ENCODE measurements around the gene DNAJC16.
"Not testable (repeated sequence)": the region's sequence is repeated elsewhere in the genome, so short reads cannot be mapped to it uniquely, and the experiment has no call there.

DNAJC16 gene

DNA sequence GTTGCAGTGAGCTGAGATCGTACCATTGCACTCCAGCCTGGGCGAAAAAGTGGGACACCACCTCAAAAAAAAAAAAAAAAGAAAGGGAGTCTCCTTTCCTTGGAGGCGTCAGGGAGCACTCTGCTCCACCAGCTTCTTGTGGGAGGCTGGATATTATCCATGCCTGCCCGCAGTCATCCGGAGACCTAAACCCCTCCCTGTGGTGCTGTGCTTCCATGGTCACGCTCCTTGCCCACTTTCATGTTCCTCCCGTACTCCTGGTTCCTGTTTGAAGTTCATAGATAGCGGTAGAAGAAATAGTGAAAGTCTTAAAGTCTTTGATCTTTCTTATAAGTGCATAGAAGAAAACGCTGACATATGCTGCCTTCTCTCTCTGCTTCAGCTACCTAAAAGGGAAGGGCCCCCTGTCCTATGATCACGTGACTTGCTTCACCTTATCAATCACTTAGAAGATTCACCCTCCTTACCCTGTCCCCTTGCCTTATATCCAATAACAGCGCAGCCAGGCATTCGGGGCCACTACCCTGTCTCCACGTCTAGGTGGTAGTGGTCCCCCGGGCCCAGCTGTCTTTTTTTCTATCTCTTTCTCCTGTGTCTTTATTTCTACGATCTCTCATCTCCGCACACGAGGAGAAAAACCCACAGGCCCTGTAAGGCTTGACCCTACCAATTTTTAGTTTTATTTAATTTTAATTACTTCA, 5.3 kb upstream of the DNAJC16 start:
- not testable (repeated sequence) for H3K36me3 ChIP-seq (ENCODE audit: control insufficient read depth, insufficient read depth, low read length); H3K9me3 ChIP-seq (ENCODE audit: control insufficient read depth, low read length); H3K27me3 ChIP-seq (replicated peaks; ENCODE audit: control insufficient read depth, insufficient read depth, low read length, poor library complexity, severe bottlenecking); H3K27ac ChIP-seq (ENCODE audit: insufficient read depth, low read length, poor library complexity, severe bottlenecking); DNase-seq; H3K4me3 ChIP-seq (ENCODE audit: insufficient read depth, low read depth, low read length, poor library complexity, severe bottlenecking)
- peaks cover 17% of the 10 kb centered on the region for H3K4me1 ChIP-seq (ENCODE audit: control insufficient read depth, insufficient read depth, low read length, poor library complexity, severe bottlenecking)

- no peak overlapping the region for H3K27ac ChIP-seq (ENCODE audit: insufficient read depth, low read length, poor library complexity, severe bottlenecking)
- H3K4me1 ChIP-seq (ENCODE audit: control insufficient read depth, insufficient read depth, low read length, poor library complexity, severe bottlenecking) = peaks cover 18% of the 10 kb centered on the region
- DNase-seq = no peak
- H3K36me3 ChIP-seq (ENCODE audit: control insufficient read depth, insufficient read depth, low read length) = peaks cover 3% of the 10 kb centered on the region
- H3K4me3 ChIP-seq (ENCODE audit: insufficient read depth, low read depth, low read length, poor library complexity, severe bottlenecking) = no peak overlapping the region
- no peaks in the 10 kb centered on the region for H3K9me3 ChIP-seq (ENCODE audit: control insufficient read depth, low read length)
- H3K27me3 ChIP-seq (replicated peaks; ENCODE audit: control insufficient read depth, insufficient read depth, low read length, poor library complexity, severe bottlenecking) = no peaks in the 10 kb centered on the region
Measured at GRCh38 chr1:15522551-15522950, 4.1 kb upstream of the DNAJC16 start.

- Histone ChIP-seq H3K27me3 (replicated peaks; ENCODE audit: control insufficient read depth, insufficient read depth, low read length, poor library complexity, severe bottlenecking) (no peaks in the 10 kb centered on the region), H3K4me3 (ENCODE audit: insufficient read depth, low read depth, low read length, poor library complexity, severe bottlenecking) (peak overlapping the region; percentile 52), H3K4me1 (ENCODE audit: control insufficient read depth, insufficient read depth, low read length, poor library complexity, severe bottlenecking) (peaks cover 18% of the 10 kb centered on the region), H3K36me3 (ENCODE audit: control insufficient read depth, insufficient read depth, low read length) (no peaks in the 10 kb centered on the region), H3K27ac (ENCODE audit: insufficient read depth, low read length, poor library complexity, severe bottlenecking) (peak overlapping the region; percentile 95), H3K9me3 (ENCODE audit: control insufficient read depth, low read length) (no peaks in the 10 kb centered on the region)
- no peak for DNase-seq
Measured at GRCh38 chr1:15523104-15524020, 3.3 kb upstream of the DNAJC16 start.

DNA sequence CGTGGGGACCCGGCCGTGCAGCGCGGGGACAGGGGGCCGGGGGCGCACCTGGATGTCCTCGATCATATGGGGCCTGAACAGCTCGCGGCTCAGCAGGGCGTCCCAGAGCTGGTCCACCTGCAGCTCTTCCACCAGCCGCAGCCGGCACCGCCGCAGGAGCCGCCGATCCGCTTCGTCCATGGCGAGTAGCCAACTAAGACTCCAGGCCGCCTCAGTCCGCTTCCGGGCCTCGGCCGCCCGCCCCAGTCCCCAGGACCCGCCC, 2.7 kb upstream of the DNAJC16 start, which contains the start of gene CASP9:
TSS of gene CASP9 (minus strand) at position 195 of the 262 bp plus-strand sequence. CDS start at position 180, 15 bp downstream.
- no peaks in the 10 kb centered on the region for H3K27me3 ChIP-seq (replicated peaks; ENCODE audit: control insufficient read depth, insufficient read depth, low read length, poor library complexity, severe bottlenecking)
- peak within 1 kb of the TSS; percentile 95 for H3K27ac ChIP-seq (ENCODE audit: insufficient read depth, low read length, poor library complexity, severe bottlenecking)
- no peaks in the 10 kb centered on the region for H3K36me3 ChIP-seq (ENCODE audit: control insufficient read depth, insufficient read depth, low read length)
- DNase-seq = no peak
- H3K4me1 ChIP-seq (ENCODE audit: control insufficient read depth, insufficient read depth, low read length, poor library complexity, severe bottlenecking) = peaks cover 18% of the 10 kb centered on the region
- H3K4me3 ChIP-seq (ENCODE audit: insufficient read depth, low read depth, low read length, poor library complexity, severe bottlenecking) = peak within 1 kb of the TSS; percentile 66
- H3K9me3 ChIP-seq (ENCODE audit: control insufficient read depth, low read length) = no peaks in the 10 kb centered on the region

DNA sequence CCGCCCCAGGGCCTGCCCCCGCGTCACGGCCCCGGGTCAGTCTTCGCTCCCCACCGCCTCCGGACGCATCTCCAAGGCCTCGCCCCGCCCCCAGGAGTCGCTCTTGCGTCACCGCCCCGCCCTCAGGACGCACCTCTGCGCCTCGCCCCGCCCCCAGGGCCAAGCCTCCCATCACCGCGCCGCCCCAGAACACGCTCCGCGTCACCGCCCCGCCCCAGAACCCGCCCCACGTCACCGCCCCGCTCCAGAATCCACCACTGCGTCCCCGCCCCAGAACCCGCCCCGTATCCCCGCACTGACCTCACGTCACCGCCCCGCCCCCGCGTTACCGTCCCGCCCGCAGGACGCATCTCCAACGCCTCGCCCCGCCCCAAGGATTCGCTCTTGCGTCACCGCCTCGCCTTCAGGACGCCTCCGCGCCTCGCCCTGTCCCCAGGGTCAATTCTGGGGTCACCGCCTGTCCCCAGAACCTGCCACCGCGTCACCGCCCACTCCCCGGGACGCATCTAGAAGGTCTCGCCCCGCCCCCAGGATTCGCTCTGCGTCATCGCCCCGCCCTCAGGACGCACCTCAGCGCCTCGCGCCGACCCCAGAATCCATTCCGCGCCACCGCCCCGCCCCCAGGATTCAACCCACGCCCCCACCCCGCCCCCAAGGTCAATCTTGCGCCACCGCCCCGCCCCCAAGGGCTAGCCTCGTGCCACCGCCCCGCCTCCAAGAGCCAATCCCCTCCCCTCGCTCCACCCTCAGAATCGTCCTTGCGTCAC, 2.2 kb upstream of the DNAJC16 start:
- H3K36me3 ChIP-seq (ENCODE audit: control insufficient read depth, insufficient read depth, low read length) = no peaks in the 10 kb centered on the region
- H3K27ac ChIP-seq (ENCODE audit: insufficient read depth, low read length, poor library complexity, severe bottlenecking) = peak overlapping the region; percentile 95
- no peaks in the 10 kb centered on the region for H3K27me3 ChIP-seq (replicated peaks; ENCODE audit: control insufficient read depth, insufficient read depth, low read length, poor library complexity, severe bottlenecking)
- H3K4me3 ChIP-seq (ENCODE audit: insufficient read depth, low read depth, low read length, poor library complexity, severe bottlenecking) = peak overlapping the region; percentile 52
- peak; percentile 99 to 100 (median 100) for DNase-seq
- H3K4me1 ChIP-seq (ENCODE audit: control insufficient read depth, insufficient read depth, low read length, poor library complexity, severe bottlenecking) = peaks cover 18% of the 10 kb centered on the region
- H3K9me3 ChIP-seq (ENCODE audit: control insufficient read depth, low read length) = no peaks in the 10 kb centered on the region

GRCh38 chr1:15525050-15526020, 1.3 kb upstream of the DNAJC16 start:
- Histone ChIP-seq H3K36me3 (ENCODE audit: control insufficient read depth, insufficient read depth, low read length) (no peaks in the 10 kb centered on the region), H3K27me3 (replicated peaks; ENCODE audit: control insufficient read depth, insufficient read depth, low read length, poor library complexity, severe bottlenecking) (no peaks in the 10 kb centered on the region), H3K27ac (ENCODE audit: insufficient read depth, low read length, poor library complexity, severe bottlenecking) (peak overlapping the region; percentile 95), H3K9me3 (ENCODE audit: control insufficient read depth, low read length) (no peaks in the 10 kb centered on the region), H3K4me1 (ENCODE audit: control insufficient read depth, insufficient read depth, low read length, poor library complexity, severe bottlenecking) (peaks cover 18% of the 10 kb centered on the region), H3K4me3 (ENCODE audit: insufficient read depth, low read depth, low read length, poor library complexity, severe bottlenecking) (peak overlapping the region; percentile 66)
- no peak for DNase-seq

DNA sequence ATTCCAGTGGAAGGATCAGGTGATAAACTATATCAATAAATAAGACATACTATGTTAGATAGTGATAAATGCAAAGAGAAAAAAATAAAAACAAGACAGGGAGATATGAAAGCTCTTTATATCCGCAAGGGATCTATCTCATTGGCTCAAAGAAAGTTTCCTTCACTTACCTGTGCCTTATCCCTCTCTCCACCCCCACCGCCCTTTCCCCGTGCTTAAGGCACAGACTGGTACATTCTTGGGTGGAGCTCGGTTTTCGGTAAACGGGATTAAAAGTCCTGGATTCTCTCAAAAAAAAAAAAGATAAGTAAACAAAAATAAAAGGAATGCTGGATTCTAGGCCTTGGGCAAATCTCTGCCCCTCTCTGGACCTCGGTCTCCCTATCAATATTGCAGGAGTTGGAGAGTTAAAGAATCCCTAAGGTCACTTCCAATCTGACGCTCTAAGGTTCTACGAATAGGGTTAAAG, 593 bp upstream of the DNAJC16 start:
- Histone ChIP-seq H3K27me3 (replicated peaks; ENCODE audit: control insufficient read depth, insufficient read depth, low read length, poor library complexity, severe bottlenecking) (no peaks in the 10 kb centered on the region), H3K4me1 (ENCODE audit: control insufficient read depth, insufficient read depth, low read length, poor library complexity, severe bottlenecking) (peaks cover 18% of the 10 kb centered on the region), H3K4me3 (ENCODE audit: insufficient read depth, low read depth, low read length, poor library complexity, severe bottlenecking) (peak overlapping the region; percentile 65), H3K27ac (ENCODE audit: insufficient read depth, low read length, poor library complexity, severe bottlenecking) (peak overlapping the region; percentile 95), H3K36me3 (ENCODE audit: control insufficient read depth, insufficient read depth, low read length) (no peaks in the 10 kb centered on the region), H3K9me3 (ENCODE audit: control insufficient read depth, low read length) (no peaks in the 10 kb centered on the region)
- peak in 1 of 3 donors; percentile 8 for DNase-seq

DNA sequence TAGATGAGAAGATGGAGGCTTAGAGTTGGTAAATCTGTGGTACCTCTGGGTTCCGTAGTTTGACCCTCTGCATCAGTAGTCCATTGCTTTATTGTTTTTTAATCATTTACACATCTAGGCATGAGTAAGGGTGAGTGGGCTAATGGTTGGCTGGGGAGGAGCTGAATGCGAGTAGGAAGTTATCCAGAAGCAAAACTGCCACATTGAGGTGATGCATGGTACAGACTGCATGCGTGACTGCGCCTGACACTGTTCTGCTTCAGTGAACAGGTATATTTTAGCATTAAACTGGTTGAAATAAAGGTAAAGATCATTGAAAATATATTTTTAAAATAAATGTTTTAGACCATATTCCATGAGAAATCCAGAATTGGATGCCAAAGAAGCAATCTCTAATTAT, 4.4 kb downstream of the DNAJC16 start:
- Histone ChIP-seq H3K27me3 (replicated peaks; ENCODE audit: control insufficient read depth, insufficient read depth, low read length, poor library complexity, severe bottlenecking) (no peaks in the 10 kb centered on the region), H3K9me3 (ENCODE audit: control insufficient read depth, low read length) (no peaks in the 10 kb centered on the region), H3K4me1 (ENCODE audit: control insufficient read depth, insufficient read depth, low read length, poor library complexity, severe bottlenecking) (peaks cover 5% of the 10 kb centered on the region), H3K4me3 (ENCODE audit: insufficient read depth, low read depth, low read length, poor library complexity, severe bottlenecking) (no peak overlapping the region), H3K27ac (ENCODE audit: insufficient read depth, low read length, poor library complexity, severe bottlenecking) (no peak overlapping the region), H3K36me3 (ENCODE audit: control insufficient read depth, insufficient read depth, low read length) (peaks cover 5% of the 10 kb centered on the region)
- no peak for DNase-seq

DNA sequence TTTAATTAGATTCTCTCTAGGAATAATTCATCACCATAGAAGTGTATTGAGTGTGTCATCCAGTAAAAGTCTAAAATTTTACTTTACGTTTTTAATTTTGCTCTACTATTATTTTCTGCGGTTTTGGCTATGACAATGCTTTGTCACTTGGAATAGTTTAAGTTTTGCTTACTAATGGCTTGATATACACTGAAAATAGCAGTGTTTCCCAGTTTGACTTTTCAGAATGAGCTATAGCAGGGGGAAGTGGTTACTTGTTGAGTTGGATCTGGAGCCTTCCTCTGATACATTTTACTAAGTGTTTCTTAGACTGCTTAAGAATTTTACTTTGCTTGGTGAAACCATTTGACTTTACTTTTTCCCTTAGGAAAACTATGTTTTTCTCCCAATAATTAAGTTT, 5.0 kb downstream of the DNAJC16 start:
- DNase-seq = no peak
- H3K4me1 ChIP-seq (ENCODE audit: control insufficient read depth, insufficient read depth, low read length, poor library complexity, severe bottlenecking) = no peaks in the 10 kb centered on the region
- H3K36me3 ChIP-seq (ENCODE audit: control insufficient read depth, insufficient read depth, low read length) = peaks cover 9% of the 10 kb centered on the region
- no peak overlapping the region for H3K4me3 ChIP-seq (ENCODE audit: insufficient read depth, low read depth, low read length, poor library complexity, severe bottlenecking)
- H3K9me3 ChIP-seq (ENCODE audit: control insufficient read depth, low read length) = no peaks in the 10 kb centered on the region
- no peaks in the 10 kb centered on the region for H3K27me3 ChIP-seq (replicated peaks; ENCODE audit: control insufficient read depth, insufficient read depth, low read length, poor library complexity, severe bottlenecking)
- H3K27ac ChIP-seq (ENCODE audit: insufficient read depth, low read length, poor library complexity, severe bottlenecking) = no peak overlapping the region

All from effector memory CD4-positive, alpha-beta T cell (primary cell).